B cell (primary cell): Measurements from ENCODE around the gene RPS6KA1.

Experiments
- EZH2 ChIP-seq: IDR thresholded peaks from 2 replicates; pipeline ENCODE4 v1.6.1; 2012; ENCODE audit warnings: borderline replicate concordance, low read depth, mild to moderate bottlenecking, moderate library complexity, low read length; ENCODE audit not compliant: insufficient read depth, poor library complexity, severe bottlenecking
- TF ChIP-seq, protein P1 (sequence below): fragments of 200-600 bp; IDR thresholded peaks from one replicate; pipeline ENCODE4 v1.8.0; 2022; ENCODE audit warnings: antibody characterized with exemption, mild to moderate bottlenecking

- TF ChIP-seq, protein P1, sequence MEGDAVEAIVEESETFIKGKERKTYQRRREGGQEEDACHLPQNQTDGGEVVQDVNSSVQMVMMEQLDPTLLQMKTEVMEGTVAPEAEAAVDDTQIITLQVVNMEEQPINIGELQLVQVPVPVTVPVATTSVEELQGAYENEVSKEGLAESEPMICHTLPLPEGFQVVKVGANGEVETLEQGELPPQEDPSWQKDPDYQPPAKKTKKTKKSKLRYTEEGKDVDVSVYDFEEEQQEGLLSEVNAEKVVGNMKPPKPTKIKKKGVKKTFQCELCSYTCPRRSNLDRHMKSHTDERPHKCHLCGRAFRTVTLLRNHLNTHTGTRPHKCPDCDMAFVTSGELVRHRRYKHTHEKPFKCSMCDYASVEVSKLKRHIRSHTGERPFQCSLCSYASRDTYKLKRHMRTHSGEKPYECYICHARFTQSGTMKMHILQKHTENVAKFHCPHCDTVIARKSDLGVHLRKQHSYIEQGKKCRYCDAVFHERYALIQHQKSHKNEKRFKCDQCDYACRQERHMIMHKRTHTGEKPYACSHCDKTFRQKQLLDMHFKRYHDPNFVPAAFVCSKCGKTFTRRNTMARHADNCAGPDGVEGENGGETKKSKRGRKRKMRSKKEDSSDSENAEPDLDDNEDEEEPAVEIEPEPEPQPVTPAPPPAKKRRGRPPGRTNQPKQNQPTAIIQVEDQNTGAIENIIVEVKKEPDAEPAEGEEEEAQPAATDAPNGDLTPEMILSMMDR = no peak
- no peak for TF ChIP-seq EZH2
These were observed 39.4 kb upstream of the RPS6KA1 start for GRCh38 chr1:26490155-26490554.
